MCF 10A (cell line): ENCODE results near the gene LRP4. TPM values are rescaled to one million over a fixed set of nuclear protein-coding genes. Genes with fewer than 3 reads are reported as not detected.

ENCODE experiments used
- BruUV-seq: library from RNA; stranded (reverse); fragments of 400-500 nt; replicated peaks from 2 replicates; lab custom pipeline; 2021; lab: Mats Ljungman, UMichigan
- CTCF ChIA-PET: fragments of 300-600 bp; sonication (Branson Sonifier 250); formaldehyde crosslinking; extraction: SDS; loops from one replicate; lab custom pipeline; 2021; ENCODE audit warnings: antibody characterized with exemption, inconsistent platforms; lab: Yijun Ruan, JAX
- POLR2A ChIA-PET: fragments of 300-600, 350-650 bp; sonication (Branson Sonifier 250); formaldehyde crosslinking; extraction: SDS; loops from one replicate; lab custom pipeline; 2020; ENCODE audit warnings: antibody characterized with exemption, inconsistent platforms; lab: Yijun Ruan, JAX
- DNase-seq: peaks from one replicate; pipeline ENCODE4 v3.0.0-alpha.2; 2018; ENCODE audit not compliant: unreplicated experiment
- H3K27ac Mint-ChIP-seq: one replicate; pipeline ENCODE4 v1.8.0; 2022; ENCODE audit warnings: mild to moderate bottlenecking, low read depth, mixed read lengths; ENCODE audit not compliant: unreplicated experiment
- H3K27me3 Mint-ChIP-seq: one replicate; pipeline ENCODE4 v1.8.0; 2022; ENCODE audit warnings: mixed read lengths; ENCODE audit not compliant: insufficient read depth, unreplicated experiment
- H3K36me3 Mint-ChIP-seq: one replicate; pipeline ENCODE4 v1.8.0; 2022; ENCODE audit warnings: mild to moderate bottlenecking, moderate library complexity, mixed read lengths; ENCODE audit not compliant: insufficient read depth, unreplicated experiment
- H3K4me1 Mint-ChIP-seq: one replicate; pipeline ENCODE4 v1.8.0; 2022; ENCODE audit warnings: mixed read lengths; ENCODE audit not compliant: insufficient read depth, unreplicated experiment
- H3K4me3 Mint-ChIP-seq: one replicate; pipeline ENCODE4 v1.8.0; 2022; ENCODE audit warnings: mild to moderate bottlenecking, moderate library complexity, mixed read lengths; ENCODE audit not compliant: unreplicated experiment
- H3K9me3 Mint-ChIP-seq: one replicate; pipeline ENCODE4 v1.8.0; 2022; ENCODE audit warnings: mixed read lengths; ENCODE audit not compliant: unreplicated experiment
- CTCF ChIP-seq: fragments of 200-600 bp; IDR thresholded peaks from one replicate; pipeline ENCODE4 v1.8.0; 2022; ENCODE audit warnings: antibody characterized with exemption, mild to moderate bottlenecking; ENCODE audit not compliant: unreplicated experiment
- intact Hi-C: fragments of 100-400 bp; cut with micrococcal nuclease; formaldehyde crosslinking; loops from 2 replicates; pipeline ENCODE4 v1.14.1; 2022
- total RNA-seq: library from RNA; stranded (reverse); gene quantifications from 2 replicates; pipeline ENCODE4 v1.2.3, GENCODE V29; 2022

Gene LRP4
- total RNA-seq, 1 experiment from 2014 or later, result 1.0 TPM

- no peaks in the 10 kb centered on the region for H3K9me3 Mint-ChIP-seq
- peak; percentile 92 for DNase-seq
- peaks cover 10% of the 10 kb centered on the region for H3K36me3 Mint-ChIP-seq
- H3K27ac Mint-ChIP-seq, result peak within 1 kb of the TSS; percentile 91
- intact Hi-C loops, result no loop called here
- ChIA-PET CTCF (interaction anchor here (0.6 to 1.8 kb wide), 4 partner anchors 11 to 647 kb away, joined by 3 to 5 read pairs (median 4); no protein-coding TSS in a partner anchor), POLR2A (interaction anchor here (0.6 to 4.9 kb wide), 19 partner anchors 9 to 403 kb away, joined by 3 to 74 read pairs (median 4); partner anchors contain the start of genes ACP2, ARHGAP1 and ZNF408)
- H3K27me3 Mint-ChIP-seq, result no peaks in the 10 kb centered on the region
- no TSS peak for BruUV-seq
- no peak for TF ChIP-seq CTCF
- peaks cover 17% of the 10 kb centered on the region for H3K4me1 Mint-ChIP-seq
- peak within 1 kb of the TSS; percentile 89 for H3K4me3 Mint-ChIP-seq
Measured at GRCh38 chr11:46845740-46846509, 72.4 kb downstream of the LRP4 start, which contains the start of gene CKAP5. Gene CKAP5, minus strand, starts transcription at chr11:46846280. Its CDS starts 25,049 bp downstream, at chr11:46821231.

- H3K36me3 Mint-ChIP-seq, result peaks cover 10% of the 10 kb centered on the region
- H3K4me3 Mint-ChIP-seq, result peak overlapping the region; percentile 89
- intact Hi-C loops, result no loop called here
- ChIA-PET CTCF (interaction anchor here (0.6 to 1.8 kb wide), 4 partner anchors 10 to 647 kb away, joined by 4 to 5 read pairs (median 4); no protein-coding TSS in a partner anchor), POLR2A (interaction anchor here (0.6 to 4.9 kb wide), 10 partner anchors 10 to 307 kb away, joined by 3 to 74 read pairs (median 4); no protein-coding TSS in a partner anchor)
- DNase-seq, result no peak
- no peaks in the 10 kb centered on the region for H3K27me3 Mint-ChIP-seq
- H3K4me1 Mint-ChIP-seq, result peaks cover 17% of the 10 kb centered on the region
- TF ChIP-seq CTCF, result no peak
- BruUV-seq, result no TSS peak
- H3K9me3 Mint-ChIP-seq, result no peaks in the 10 kb centered on the region
- H3K27ac Mint-ChIP-seq, result peak overlapping the region; percentile 91
Measured at GRCh38 chr11:46845440-46845739, 73.0 kb downstream of the LRP4 start.

- DNase-seq, result no peak
- no peak overlapping the region for H3K4me3 Mint-ChIP-seq
- peaks cover 10% of the 10 kb centered on the region for H3K36me3 Mint-ChIP-seq
- peaks cover 11% of the 10 kb centered on the region for H3K4me1 Mint-ChIP-seq
- intact Hi-C loops, result no loop called here
- H3K27ac Mint-ChIP-seq, result peak overlapping the region; percentile 30
- ChIA-PET POLR2A (interaction anchor here (4.1 kb wide), 1 partner anchor 13 kb away, joined by 24 read pairs; no protein-coding TSS in a partner anchor), CTCF (interaction anchor here (0.6 to 1.8 kb wide), 2 partner anchors 13 to 93 kb away, joined by 4 to 5 read pairs; no protein-coding TSS in a partner anchor)
- no peaks in the 10 kb centered on the region for H3K9me3 Mint-ChIP-seq
- no TSS peak for BruUV-seq
- no peaks in the 10 kb centered on the region for H3K27me3 Mint-ChIP-seq
- TF ChIP-seq CTCF, result no peak
Measured at GRCh38 chr11:46840116-46840515, 78.2 kb downstream of the LRP4 start.

GRCh38 chr11:46838501-46838900 is 79.8 kb downstream of the LRP4 start:
- H3K27ac Mint-ChIP-seq, result no peak overlapping the region
- POLR2A ChIA-PET, result interaction anchor here (4.1 kb wide), 1 partner anchor 11 kb away, joined by 24 read pairs; no protein-coding TSS in a partner anchor
- BruUV-seq, result no TSS peak

More at GRCh38 chr11:46838501-46838900, 79.8 kb downstream of the LRP4 start:
- Mint-ChIP-seq H3K9me3 (no peaks in the 10 kb centered on the region), H3K36me3 (peaks cover 5% of the 10 kb centered on the region), H3K4me3 (no peak overlapping the region), H3K27me3 (no peaks in the 10 kb centered on the region), H3K4me1 (peaks cover 8% of the 10 kb centered on the region)
- TF ChIP-seq CTCF, result no peak
- DNase-seq, result no peak
- CTCF ChIA-PET, result interaction anchor here (1.2 kb wide), 1 partner anchor 29 kb away, joined by 5 read pairs; no protein-coding TSS in a partner anchor
- intact Hi-C loops, result no loop called here
